ENCODE results near the gene AOPEP. TPM values are rescaled to one million over a fixed set of nuclear protein-coding genes. Genes with fewer than 3 reads are reported as not detected.

AOPEP gene
- total and polyA plus RNA-seq, 8 donors = 73.9 to 407 (median 101) TPM

GRCh38 chr9:95012902-95013301 lies 286.4 kb downstream of the AOPEP start:
- Histone ChIP-seq H3K9me3 (no peaks in the 10 kb centered on the region), H3K4me3 (no peak overlapping the region), H3K36me3 (peaks cover 15 to 52% (median 36%) of the 10 kb centered on the region in 4 donors), H3K27ac (peak overlapping the region in 3 of 5 donors; percentile 64 to 99 (median 99)), H3K27me3 (no peaks in the 10 kb centered on the region), H3K4me1 (peaks cover 8 to 76% (median 45%) of the 10 kb centered on the region in 4 donors)
- no peak for TF ChIP-seq EP300 (IDR thresholded peaks at IDR 0.05)
- no peak for TF ChIP-seq POLR2A (IDR thresholded peaks at IDR 0.05)
- TF ChIP-seq CTCF (IDR thresholded peaks at IDR 0.05) = no peak
- TF ChIP-seq POLR2AphosphoS5 (IDR thresholded peaks at IDR 0.05) = no peak
- intact Hi-C loops (cut with DNase I; ENCODE audit: low total_unique reads) = no loop called here
- DNase-seq = no peak
- WGBS, 5 donors = 67 to 81% (median 68%) methylated on average over 3 of the region's 3 CpGs

GRCh38 chr9:95014917-95015316 lies 288.4 kb downstream of the AOPEP start:
- no peak for DNase-seq
- Histone ChIP-seq H3K27me3 (no peaks in the 10 kb centered on the region), H3K27ac (peak overlapping the region in 4 of 5 donors; percentile 25 to 64 (median 54)), H3K4me3 (no peak overlapping the region), H3K9me3 (no peaks in the 10 kb centered on the region), H3K36me3 (peaks cover 18 to 60% (median 41%) of the 10 kb centered on the region in 4 donors), H3K4me1 (peaks cover 16 to 85% (median 52%) of the 10 kb centered on the region in 4 donors)
- intact Hi-C loops (cut with DNase I; ENCODE audit: low total_unique reads) = no loop called here
- no peak for TF ChIP-seq POLR2A (IDR thresholded peaks at IDR 0.05)
- no peak for TF ChIP-seq EP300 (IDR thresholded peaks at IDR 0.05)
- no peak for TF ChIP-seq POLR2AphosphoS5 (IDR thresholded peaks at IDR 0.05)
- TF ChIP-seq CTCF (IDR thresholded peaks at IDR 0.05) = no peak
- 56 to 76% (median 62%) methylated on average over 2 of the region's 2 CpGs for WGBS, 5 donors

- 90 to 98% (median 96%) methylated on average over 4 of the region's 4 CpGs for whole genome bisulfite sequencing, 5 donors
- peaks cover 22 to 63% (median 46%) of the 10 kb centered on the region in 4 donors for H3K36me3 ChIP-seq
Observed at GRCh38 chr9:95015569-95015968, 289.1 kb downstream of the AOPEP start.

GRCh38 chr9:95017062-95017461 lies 290.6 kb downstream of the AOPEP start:
- H3K4me1 ChIP-seq = peaks cover 19 to 96% (median 61%) of the 10 kb centered on the region in 4 donors
- no peak overlapping the region for H3K4me3 ChIP-seq
- H3K27ac ChIP-seq = peak overlapping the region in 4 of 5 donors; percentile 65 to 80 (median 66)
- TF ChIP-seq POLR2AphosphoS5 (IDR thresholded peaks at IDR 0.05) (peak in 1 of 3 donors; percentile 6), CTCF (IDR thresholded peaks at IDR 0.05) (no peak)
- H3K9me3 ChIP-seq = no peaks in the 10 kb centered on the region
- intact Hi-C loops (cut with DNase I; ENCODE audit: low total_unique reads) = no loop called here
- no peaks in the 10 kb centered on the region for H3K27me3 ChIP-seq
- DNase-seq = no peak
- WGBS, 5 donors = 73 to 93% (median 87%) methylated on average over 1 of the region's 1 CpG
- peaks cover 18 to 65% (median 52%) of the 10 kb centered on the region in 4 donors for H3K36me3 ChIP-seq

More at GRCh38 chr9:95015569-95015968, 289.1 kb downstream of the AOPEP start:
- H3K9me3 ChIP-seq = no peaks in the 10 kb centered on the region
- H3K27me3 ChIP-seq = no peaks in the 10 kb centered on the region
- TF ChIP-seq POLR2A (IDR thresholded peaks at IDR 0.05) (no peak), POLR2AphosphoS5 (IDR thresholded peaks at IDR 0.05) (no peak), EP300 (IDR thresholded peaks at IDR 0.05) (no peak), CTCF (IDR thresholded peaks at IDR 0.05) (no peak)
- peaks cover 19 to 87% (median 53%) of the 10 kb centered on the region in 4 donors for H3K4me1 ChIP-seq
- intact Hi-C loops (cut with DNase I; ENCODE audit: low total_unique reads) = no loop called here
- no peak for DNase-seq
- H3K4me3 ChIP-seq = no peak overlapping the region
- H3K27ac ChIP-seq = peak overlapping the region in 3 of 5 donors; percentile 24 to 80 (median 66)
